ENCODE measurements around the gene B4GALT5.
"Not testable (repeated sequence)": the region's sequence is repeated elsewhere in the genome, so short reads cannot be mapped to it uniquely, and the experiment has no call there.

- TF ChIP-seq POLR2AphosphoS5, EP300, POLR2A (IDR thresholded peaks at IDR 0.05): not testable (repeated sequence)
- TF ChIP-seq, protein P1, sequence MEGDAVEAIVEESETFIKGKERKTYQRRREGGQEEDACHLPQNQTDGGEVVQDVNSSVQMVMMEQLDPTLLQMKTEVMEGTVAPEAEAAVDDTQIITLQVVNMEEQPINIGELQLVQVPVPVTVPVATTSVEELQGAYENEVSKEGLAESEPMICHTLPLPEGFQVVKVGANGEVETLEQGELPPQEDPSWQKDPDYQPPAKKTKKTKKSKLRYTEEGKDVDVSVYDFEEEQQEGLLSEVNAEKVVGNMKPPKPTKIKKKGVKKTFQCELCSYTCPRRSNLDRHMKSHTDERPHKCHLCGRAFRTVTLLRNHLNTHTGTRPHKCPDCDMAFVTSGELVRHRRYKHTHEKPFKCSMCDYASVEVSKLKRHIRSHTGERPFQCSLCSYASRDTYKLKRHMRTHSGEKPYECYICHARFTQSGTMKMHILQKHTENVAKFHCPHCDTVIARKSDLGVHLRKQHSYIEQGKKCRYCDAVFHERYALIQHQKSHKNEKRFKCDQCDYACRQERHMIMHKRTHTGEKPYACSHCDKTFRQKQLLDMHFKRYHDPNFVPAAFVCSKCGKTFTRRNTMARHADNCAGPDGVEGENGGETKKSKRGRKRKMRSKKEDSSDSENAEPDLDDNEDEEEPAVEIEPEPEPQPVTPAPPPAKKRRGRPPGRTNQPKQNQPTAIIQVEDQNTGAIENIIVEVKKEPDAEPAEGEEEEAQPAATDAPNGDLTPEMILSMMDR (IDR thresholded peaks at IDR 0.05) = not testable (repeated sequence)
Measured at GRCh38 chr20:49723758-49724157, 10.1 kb upstream of the B4GALT5 start.
